Right lobe of liver (tissue), 6 donors: ENCODE data around the gene L3MBTL3. TPM values are rescaled to one million over a fixed set of nuclear protein-coding genes. Genes with fewer than 3 reads are reported as not detected.

Experiments
- ATAC-seq, 4 donors: fragments of 200-7000 bp; cut with Tn5 transposase; one replicate each; pipeline ENCODE4 v1.9.1; 2020; ENCODE audit warnings: mild to moderate bottlenecking in 4 of 4, moderate library complexity in 4 of 4
- DNase-seq, 3 donors: peaks; one replicate each; pipeline ENCODE4 v3.0.0-alpha.2; 2020
- H3K27ac ChIP-seq, 3 donors: fragments of 200-600 bp; one replicate each; pipeline ENCODE4 v1.8.0; 2022
- H3K27me3 ChIP-seq, 2 donors: fragments of 200-600 bp; one replicate each; pipeline ENCODE4 v1.8.0; 2022
- H3K36me3 ChIP-seq, 4 donors: fragments of 200-600 bp; sonication (generic) in 1 of 4; one replicate each; pipeline versions ENCODE4 v1.5.1 to v1.8.0; 2017 to 2022; ENCODE audit warnings: control low read depth in 1 of 4
- H3K4me1 ChIP-seq, 4 donors: fragments of 200-600 bp; sonication (generic) in 1 of 4; one replicate each; pipeline versions ENCODE4 v1.5.1 to v1.8.0; 2017 to 2022; ENCODE audit warnings: control low read depth in 1 of 4
- H3K4me3 ChIP-seq, 3 donors: fragments of 200-600 bp; one replicate each; pipeline ENCODE4 v1.8.0; 2022
- H3K9me3 ChIP-seq, 4 donors: fragments of 200-600 bp; sonication (generic) in 1 of 4; one replicate each; pipeline versions ENCODE4 v1.5.1 to v1.8.0; 2017 to 2022; ENCODE audit warnings: control low read depth in 1 of 4
- CTCF ChIP-seq, 4 donors: fragments of 200-600 bp in 3 of 4; fragments of 450-650 bp in 1 of 4; IDR thresholded peaks; one replicate each; pipeline versions ENCODE4 v1.5.1 to v1.8.0; 2016 to 2022; ENCODE audit warnings: antibody characterized with exemption in 4 of 4, mild to moderate bottlenecking in 2 of 4
- POLR2A ChIP-seq: fragments of 450-650 bp; IDR thresholded peaks from one replicate; pipeline ENCODE4 v1.6.1; 2017; ENCODE audit warnings: antibody characterized with exemption, mild to moderate bottlenecking
- WGBS: methylation state at CpG from one replicate; pipeline ENCODE4 v1.1.6; 2018; ENCODE audit warnings: low coverage, low lambda C conversion rate; ENCODE audit not compliant: insufficient coverage; ENCODE audit errors: missing lambda C conversion rate; 5-methylcytosine and 5-hydroxymethylcytosine counted together
- intact Hi-C, 2 donors: fragments of 100-400 bp; cut with DNase I; formaldehyde crosslinking; loops; one replicate each; pipeline versions ENCODE4 v1.11.2 to v1.14.1; 2022
- total RNA-seq, 6 experiments: library from RNA; depleted of rRNA in 2 of 6; stranded (reverse); fragments of >200 nt in 2 of 6; fragmentation: NEBNext Ultra II Directional in 3 of 6; extraction: Animal tissue kit (Norgen Biotek cat#: 25700) in 3 of 6; gene quantifications; one replicate each; pipeline versions ENCODE4 v1.1.0 to v1.2.4, GENCODE V29; 2016 to 2023
- donor health status: DM: no; HTN: yes; CAD: no.
- donor health status: DM: no; HTN: no; CAD: no.
- donor health status: DM: no; HTN: no; CAD: no.
- donor health status: DM: no; HTN: yes; CAD: no.
- donor health status: DM: no; HTN: yes; CAD: no.

L3MBTL3 gene
- total RNA-seq, 6 experiments from 2014 or later: 3.0 to 13.2 (median 7.2) TPM

GRCh38 chr6:130118236-130118635 lies 99.9 kb downstream of the L3MBTL3 start:
- TF ChIP-seq CTCF (IDR thresholded peaks at IDR 0.05) (no peak), POLR2A (no peak)
- Histone ChIP-seq H3K9me3 (no peaks in the 10 kb centered on the region), H3K4me1 (no peaks in the 10 kb centered on the region), H3K27ac (no peak overlapping the region), H3K27me3 (no peaks in the 10 kb centered on the region), H3K4me3 (no peak overlapping the region), H3K36me3 (peaks cover 0 to 3% (median 0%) of the 10 kb centered on the region in 4 donors)
- 96% methylated on average over 5 of the region's 6 CpGs for WGBS
- no peak for ATAC-seq
- no peak for DNase-seq
- intact Hi-C loops: no loop called here

GRCh38 chr6:130119211-130119610 lies 100.8 kb downstream of the L3MBTL3 start:
- ATAC-seq: no peak

GRCh38 chr6:130120731-130121130 lies 102.3 kb downstream of the L3MBTL3 start:
- H3K4me3 ChIP-seq: no peak overlapping the region
- TF ChIP-seq POLR2A: no peak
- TF ChIP-seq CTCF (IDR thresholded peaks at IDR 0.05): no peak
- ATAC-seq: no peak
- intact Hi-C loops: no loop called here
- no peaks in the 10 kb centered on the region for H3K9me3 ChIP-seq
- no peak overlapping the region for H3K27ac ChIP-seq
- H3K27me3 ChIP-seq: no peaks in the 10 kb centered on the region
- H3K36me3 ChIP-seq: peaks cover 0 to 3% (median 0%) of the 10 kb centered on the region in 4 donors
- no peaks in the 10 kb centered on the region for H3K4me1 ChIP-seq
- no peak for DNase-seq

More at GRCh38 chr6:130119211-130119610, 100.8 kb downstream of the L3MBTL3 start:
- no peak overlapping the region for H3K27ac ChIP-seq
- H3K27me3 ChIP-seq: no peaks in the 10 kb centered on the region
- H3K9me3 ChIP-seq: no peaks in the 10 kb centered on the region
- 93% methylated on average over 1 of the region's 1 CpG for WGBS
- intact Hi-C loops: no loop called here
- H3K36me3 ChIP-seq: peaks cover 0 to 3% (median 0%) of the 10 kb centered on the region in 4 donors
- no peaks in the 10 kb centered on the region for H3K4me1 ChIP-seq
- DNase-seq: no peak
- H3K4me3 ChIP-seq: no peak overlapping the region
- TF ChIP-seq POLR2A (no peak), CTCF (IDR thresholded peaks at IDR 0.05) (no peak)

- Histone ChIP-seq H3K27me3 (no peaks in the 10 kb centered on the region), H3K27ac (no peak overlapping the region), H3K9me3 (no peaks in the 10 kb centered on the region), H3K4me1 (no peaks in the 10 kb centered on the region), H3K36me3 (peaks cover 0 to 3% (median 0%) of the 10 kb centered on the region in 4 donors), H3K4me3 (no peak overlapping the region)
- intact Hi-C loops: no loop called here
- WGBS: 89% methylated on average over 2 of the region's 2 CpGs
- no peak for TF ChIP-seq CTCF (IDR thresholded peaks at IDR 0.05)
- no peak for TF ChIP-seq POLR2A
- no peak for DNase-seq
- ATAC-seq: no peak
Measured at GRCh38 chr6:130122243-130122642, 103.9 kb downstream of the L3MBTL3 start.

GRCh38 chr6:130127195-130127594 lies 108.8 kb downstream of the L3MBTL3 start:
- TF ChIP-seq CTCF (IDR thresholded peaks at IDR 0.05) (no peak), POLR2A (no peak)
- H3K27ac ChIP-seq: no peak overlapping the region
- no peak for ATAC-seq
- no peak for DNase-seq
- intact Hi-C loops: no loop called here
- no peaks in the 10 kb centered on the region for H3K36me3 ChIP-seq
- no peaks in the 10 kb centered on the region for H3K4me1 ChIP-seq
- WGBS: 57% methylated on average over 2 of the region's 2 CpGs
- no peaks in the 10 kb centered on the region for H3K27me3 ChIP-seq
- H3K9me3 ChIP-seq: no peaks in the 10 kb centered on the region
- H3K4me3 ChIP-seq: no peak overlapping the region
